Upper lobe of right lung (tissue), 1 donor: ENCODE measurements around the gene MOXD1. TPM values are rescaled to one million over a fixed set of nuclear protein-coding genes. Genes with fewer than 3 reads are reported as not detected.

Experiments used
- ATAC-seq: fragments of 200-7000 bp; cut with Tn5 transposase; one replicate; pipeline ENCODE4 v1.9.1; 2020; ENCODE audit warnings: mild to moderate bottlenecking, moderate library complexity
- DNase-seq: peaks from one replicate; pipeline ENCODE4 v3.0.0-alpha.2; 2020
- H3K27ac ChIP-seq: fragments of 200-600 bp; one replicate; pipeline ENCODE4 v1.8.0; 2022
- H3K27me3 ChIP-seq: fragments of 200-600 bp; one replicate; pipeline ENCODE4 v1.8.0; 2022; ENCODE audit warnings: mild to moderate bottlenecking
- H3K36me3 ChIP-seq: fragments of 200-600 bp; one replicate; pipeline ENCODE4 v1.8.0; 2022
- H3K4me1 ChIP-seq: fragments of 200-600 bp; one replicate; pipeline ENCODE4 v1.8.0; 2022
- H3K4me3 ChIP-seq: fragments of 200-600 bp; one replicate; pipeline ENCODE4 v1.8.0; 2022; ENCODE audit warnings: mild to moderate bottlenecking
- H3K9me3 ChIP-seq: fragments of 200-600 bp; one replicate; pipeline ENCODE4 v1.8.0; 2022
- CTCF ChIP-seq: fragments of 200-600 bp; IDR thresholded peaks from one replicate; pipeline ENCODE4 v1.8.0; 2022; ENCODE audit warnings: antibody characterized with exemption
- intact Hi-C: fragments of 100-400 bp; cut with DNase I; formaldehyde crosslinking; loops from one replicate; pipeline ENCODE4 v1.11.0; 2022
- total RNA-seq: library from RNA; stranded (reverse); fragmentation: NEBNext Ultra II Directional; extraction: Animal tissue kit (Norgen Biotek cat#: 25700); gene quantifications from one replicate; pipeline ENCODE4 v1.2.1, GENCODE V29; 2021
- donor health status: DM: no; HTN: yes; CAD: no; lungs with severe emphysema.

MOXD1 gene
- total RNA-seq, 1 donor from 2014 or later: 24.0 TPM

- H3K27ac ChIP-seq: no peak overlapping the region
- ATAC-seq (no peak), DNase-seq (no peak)
- H3K4me3 ChIP-seq: no peak overlapping the region
- no peaks in the 10 kb centered on the region for H3K4me1 ChIP-seq
- no peaks in the 10 kb centered on the region for H3K36me3 ChIP-seq
- no peaks in the 10 kb centered on the region for H3K9me3 ChIP-seq
- no peak for TF ChIP-seq CTCF
- H3K27me3 ChIP-seq: no peaks in the 10 kb centered on the region
- intact Hi-C loops: no loop called here
Measured at GRCh38 chr6:132369526-132369925, 31.7 kb downstream of the MOXD1 start.

GRCh38 chr6:132368916-132369481 is 32.3 kb downstream of the MOXD1 start:
- Histone ChIP-seq H3K9me3 (no peaks in the 10 kb centered on the region), H3K36me3 (no peaks in the 10 kb centered on the region), H3K4me3 (no peak overlapping the region), H3K27me3 (no peaks in the 10 kb centered on the region), H3K4me1 (no peaks in the 10 kb centered on the region), H3K27ac (no peak overlapping the region)
- TF ChIP-seq CTCF: no peak
- DNase-seq (no peak), ATAC-seq (no peak)
- intact Hi-C loops: no loop called here

GRCh38 chr6:132365281-132365907 is 35.9 kb downstream of the MOXD1 start:
- H3K9me3 ChIP-seq: no peaks in the 10 kb centered on the region
- no peaks in the 10 kb centered on the region for H3K27me3 ChIP-seq
- no peak for TF ChIP-seq CTCF
- no peak for ATAC-seq
- no peak overlapping the region for H3K4me3 ChIP-seq
- intact Hi-C loops: no loop called here
- no peak overlapping the region for H3K27ac ChIP-seq
- H3K4me1 ChIP-seq: no peaks in the 10 kb centered on the region
- no peak for DNase-seq
- no peaks in the 10 kb centered on the region for H3K36me3 ChIP-seq

- Histone ChIP-seq H3K4me1 (no peaks in the 10 kb centered on the region), H3K9me3 (no peaks in the 10 kb centered on the region), H3K27me3 (no peaks in the 10 kb centered on the region), H3K27ac (no peak overlapping the region), H3K4me3 (no peak overlapping the region), H3K36me3 (no peaks in the 10 kb centered on the region)
- DNase-seq (no peak), ATAC-seq (no peak)
- no peak for TF ChIP-seq CTCF
- intact Hi-C loops: no loop called here
Measured at GRCh38 chr6:132364306-132365074, 36.8 kb downstream of the MOXD1 start.

- intact Hi-C loops: no loop called here
- no peak for TF ChIP-seq CTCF
- Histone ChIP-seq H3K27ac (no peak overlapping the region), H3K9me3 (no peaks in the 10 kb centered on the region), H3K4me1 (no peaks in the 10 kb centered on the region), H3K27me3 (no peaks in the 10 kb centered on the region), H3K4me3 (no peak overlapping the region), H3K36me3 (no peaks in the 10 kb centered on the region)
- no peak for DNase-seq
- ATAC-seq: no peak
Measured at GRCh38 chr6:132362442-132363185, 38.7 kb downstream of the MOXD1 start.
